ENCODE results near the gene FOXB1. TPM values are rescaled to one million over a fixed set of nuclear protein-coding genes. Genes with fewer than 3 reads are reported as not detected.

Gene FOXB1
- total RNA-seq, 1 experiment from 2014 or later: not detected

- POLR2A ChIA-PET (ENCODE audit: low non-redundant PET): no interaction called here
- CTCF ChIA-PET: no interaction called here
- H3K9me3 ChIP-seq (ENCODE audit: low read depth, low read length, poor library complexity, severe bottlenecking): peaks cover 19% of the 10 kb centered on the region
- H3K36me3 ChIP-seq (ENCODE audit: insufficient read depth, low read length, poor library complexity, severe bottlenecking): no peaks in the 10 kb centered on the region
- H3K27ac ChIP-seq (ENCODE audit: low read depth, low read length, poor library complexity, severe bottlenecking): no peak overlapping the region
- intact Hi-C loops (cut with micrococcal nuclease; ENCODE audit: unreplicated experiment): no loop called here
- no TSS peak for BruUV-seq (replicated peaks)
- H3K4me1 ChIP-seq (ENCODE audit: insufficient read depth, low read length, poor library complexity, severe bottlenecking): no peaks in the 10 kb centered on the region
- no peak overlapping the region for H3K4me3 ChIP-seq (ENCODE audit: low read depth, low read length, poor library complexity, severe bottlenecking)
- DNase-seq (ENCODE audit: low spot score): no peak
- peaks cover 16% of the 10 kb centered on the region for H3K27me3 ChIP-seq (replicated peaks; ENCODE audit: insufficient read depth, low read depth, low read length, poor library complexity)
- TF ChIP-seq EZH2 (IDR thresholded peaks at IDR 0.05; ENCODE audit: borderline replicate concordance, low read depth, low read length, poor library complexity, severe bottlenecking): no peak
- no peak for TF ChIP-seq CTCF (conservative IDR thresholded peaks at IDR 0.05; ENCODE audit: low read depth, low read length)
Measured at GRCh38 chr15:59963322-59963721, 40.8 kb upstream of the FOXB1 start.

GRCh38 chr15:59963925-59964324, 40.2 kb upstream of the FOXB1 start:
- no peaks in the 10 kb centered on the region for H3K4me1 ChIP-seq (ENCODE audit: insufficient read depth, low read length, poor library complexity, severe bottlenecking)
- H3K36me3 ChIP-seq (ENCODE audit: insufficient read depth, low read length, poor library complexity, severe bottlenecking): no peaks in the 10 kb centered on the region
- peaks cover 19% of the 10 kb centered on the region for H3K9me3 ChIP-seq (ENCODE audit: low read depth, low read length, poor library complexity, severe bottlenecking)
- no peak overlapping the region for H3K27ac ChIP-seq (ENCODE audit: low read depth, low read length, poor library complexity, severe bottlenecking)
- POLR2A ChIA-PET (ENCODE audit: low non-redundant PET): no interaction called here
- peaks cover 22% of the 10 kb centered on the region for H3K27me3 ChIP-seq (replicated peaks; ENCODE audit: insufficient read depth, low read depth, low read length, poor library complexity)
- intact Hi-C loops (cut with micrococcal nuclease; ENCODE audit: unreplicated experiment): no loop called here
- CTCF ChIA-PET: no interaction called here
- DNase-seq (ENCODE audit: low spot score): no peak
- no peak overlapping the region for H3K4me3 ChIP-seq (ENCODE audit: low read depth, low read length, poor library complexity, severe bottlenecking)
- no peak for TF ChIP-seq EZH2 (IDR thresholded peaks at IDR 0.05; ENCODE audit: borderline replicate concordance, low read depth, low read length, poor library complexity, severe bottlenecking)
- BruUV-seq (replicated peaks): no TSS peak

- TF ChIP-seq EZH2 (IDR thresholded peaks at IDR 0.05; ENCODE audit: borderline replicate concordance, low read depth, low read length, poor library complexity, severe bottlenecking) (no peak), CTCF (conservative IDR thresholded peaks at IDR 0.05; ENCODE audit: low read depth, low read length) (no peak)
- ChIA-PET CTCF (no interaction called here), POLR2A (ENCODE audit: low non-redundant PET) (no interaction called here)
- Histone ChIP-seq H3K27me3 (replicated peaks; ENCODE audit: insufficient read depth, low read depth, low read length, poor library complexity) (peaks cover 22% of the 10 kb centered on the region), H3K4me1 (ENCODE audit: insufficient read depth, low read length, poor library complexity, severe bottlenecking) (no peaks in the 10 kb centered on the region), H3K9me3 (ENCODE audit: low read depth, low read length, poor library complexity, severe bottlenecking) (peaks cover 8% of the 10 kb centered on the region), H3K4me3 (ENCODE audit: low read depth, low read length, poor library complexity, severe bottlenecking) (no peak overlapping the region), H3K36me3 (ENCODE audit: insufficient read depth, low read length, poor library complexity, severe bottlenecking) (no peaks in the 10 kb centered on the region), H3K27ac (ENCODE audit: low read depth, low read length, poor library complexity, severe bottlenecking) (no peak overlapping the region)
- intact Hi-C loops (cut with micrococcal nuclease; ENCODE audit: unreplicated experiment): no loop called here
- no peak for DNase-seq (ENCODE audit: low spot score)
- no TSS peak for BruUV-seq (replicated peaks)
Measured at GRCh38 chr15:59965741-59966140, 38.4 kb upstream of the FOXB1 start.

- no peak for DNase-seq (ENCODE audit: low spot score)
- no peaks in the 10 kb centered on the region for H3K4me1 ChIP-seq (ENCODE audit: insufficient read depth, low read length, poor library complexity, severe bottlenecking)
- H3K27me3 ChIP-seq (replicated peaks; ENCODE audit: insufficient read depth, low read depth, low read length, poor library complexity): peaks cover 22% of the 10 kb centered on the region
- no peak overlapping the region for H3K4me3 ChIP-seq (ENCODE audit: low read depth, low read length, poor library complexity, severe bottlenecking)
- no TSS peak for BruUV-seq (replicated peaks)
- intact Hi-C loops (cut with micrococcal nuclease; ENCODE audit: unreplicated experiment): no loop called here
- TF ChIP-seq CTCF (conservative IDR thresholded peaks at IDR 0.05; ENCODE audit: low read depth, low read length): no peak
- no peak for TF ChIP-seq EZH2 (IDR thresholded peaks at IDR 0.05; ENCODE audit: borderline replicate concordance, low read depth, low read length, poor library complexity, severe bottlenecking)
- peaks cover 8% of the 10 kb centered on the region for H3K9me3 ChIP-seq (ENCODE audit: low read depth, low read length, poor library complexity, severe bottlenecking)
- POLR2A ChIA-PET (ENCODE audit: low non-redundant PET): no interaction called here
- no peak overlapping the region for H3K27ac ChIP-seq (ENCODE audit: low read depth, low read length, poor library complexity, severe bottlenecking)
- CTCF ChIA-PET: no interaction called here
- H3K36me3 ChIP-seq (ENCODE audit: insufficient read depth, low read length, poor library complexity, severe bottlenecking): no peaks in the 10 kb centered on the region
Measured at GRCh38 chr15:59966262-59966661, 37.8 kb upstream of the FOXB1 start.
